GM23338 (cell line): ENCODE data around the gene ERO1A. TPM values are rescaled to one million over a fixed set of nuclear protein-coding genes. Genes with fewer than 3 reads are reported as not detected.

Source experiments
- ATAC-seq: fragments of 200-7000 bp; cut with Tn5 transposase; 3 replicates; pipeline ENCODE4 v1.9.1; 2020
- DNase-seq: peaks from one replicate; pipeline ENCODE4 v3.0.0-alpha.2; 2015; ENCODE audit warnings: low spot score
- H2AFZ ChIP-seq: fragments of 200-600 bp; sonication (generic); 2 replicates; pipeline ENCODE4 v1.8.0; 2016; ENCODE audit warnings: antibody characterized with exemption, mild to moderate bottlenecking, moderate library complexity
- H3F3A ChIP-seq: fragments of 200-600 bp; sonication (generic); replicated peaks from 2 replicates; pipeline ENCODE4 v1.8.0; 2017; ENCODE audit warnings: antibody characterized with exemption, mixed run types, low read depth
- H3K27ac ChIP-seq: fragments of 200-600 bp; sonication (generic); 2 replicates; pipeline ENCODE4 v1.6.1; 2016; ENCODE audit warnings: low read depth
- H3K27me3 ChIP-seq: fragments of 200-600 bp; sonication (generic); 2 replicates; pipeline ENCODE4 v1.8.0; 2016; ENCODE audit warnings: mild to moderate bottlenecking, mixed run types, moderate library complexity; ENCODE audit not compliant: insufficient read depth
- H3K36me3 ChIP-seq: fragments of 200-600 bp; sonication (generic); 2 replicates; pipeline ENCODE4 v1.8.0; 2016; ENCODE audit warnings: mild to moderate bottlenecking; ENCODE audit not compliant: insufficient read depth
- H3K4me1 ChIP-seq: fragments of 200-600 bp; sonication (generic); 2 replicates; pipeline ENCODE4 v1.8.0; 2016; ENCODE audit warnings: mild to moderate bottlenecking, moderate library complexity; ENCODE audit not compliant: insufficient read depth
- H3K4me2 ChIP-seq: fragments of 200-600 bp; sonication (generic); 2 replicates; pipeline ENCODE4 v1.7.1; 2017; ENCODE audit warnings: mixed run types
- H3K4me3 ChIP-seq: fragments of 200-600 bp; sonication (generic); 2 replicates; pipeline ENCODE4 v1.6.1; 2016; ENCODE audit warnings: mixed run types
- H3K79me2 ChIP-seq: fragments of 200-600 bp; sonication (generic); replicated peaks from 2 replicates; pipeline ENCODE4 v1.8.0; 2017; ENCODE audit warnings: mild to moderate bottlenecking; ENCODE audit not compliant: insufficient read depth
- H3K9me2 ChIP-seq: fragments of 200-600 bp; sonication (generic); 2 replicates; pipeline ENCODE4 v1.8.0; 2017; ENCODE audit not compliant: insufficient read depth
- H4K20me1 ChIP-seq: fragments of 200-600 bp; sonication (generic); replicated peaks from 2 replicates; pipeline ENCODE4 v1.8.0; 2017; ENCODE audit warnings: mild to moderate bottlenecking; ENCODE audit not compliant: insufficient read depth
- H3K27ac Mint-ChIP-seq: 2 replicates; pipeline ENCODE4 v1.8.0; 2020; ENCODE audit warnings: inconsistent platforms, mild to moderate bottlenecking, moderate library complexity, mixed read lengths
- H3K27me3 Mint-ChIP-seq: 3 replicates; pipeline ENCODE4 v1.8.0; 2022; ENCODE audit warnings: low read depth, mild to moderate bottlenecking, moderate library complexity, mixed read lengths, inconsistent platforms; ENCODE audit not compliant: insufficient read depth, poor library complexity
- H3K36me3 Mint-ChIP-seq: 3 replicates; pipeline ENCODE4 v1.8.0; 2021; ENCODE audit warnings: low read depth, mild to moderate bottlenecking, inconsistent platforms, moderate library complexity, mixed read lengths
- H3K4me1 Mint-ChIP-seq: 3 replicates; pipeline ENCODE4 v1.8.0; 2020; ENCODE audit warnings: mild to moderate bottlenecking, inconsistent platforms, mixed read lengths
- H3K4me3 Mint-ChIP-seq: 3 replicates; pipeline ENCODE4 v1.8.0; 2021; ENCODE audit warnings: moderate library complexity, mild to moderate bottlenecking, inconsistent platforms, mixed read lengths
- H3K9me3 Mint-ChIP-seq: 3 replicates; pipeline ENCODE4 v1.8.0; 2020; ENCODE audit warnings: moderate library complexity, mild to moderate bottlenecking, inconsistent platforms, mixed read lengths
- CREB1 ChIP-seq: fragments of 250-450 bp; sonication (Bioruptor Pico); IDR thresholded peaks from 2 replicates; pipeline ENCODE4 v1.5.0; 2020; ENCODE audit warnings: low read depth, mild to moderate bottlenecking, moderate library complexity
- CTCF ChIP-seq, 2 experiments: fragments of 200-600 bp in 1 of 2; sonication (generic) in 1 of 2; conservative IDR thresholded peaks; 2 replicates each; pipeline versions ENCODE4 v1.5.1 to v1.6.1; 2016 to 2017; ENCODE audit warnings: antibody characterized with exemption in 2 of 2, low read depth in 2 of 2, mild to moderate bottlenecking in 2 of 2, moderate library complexity in 1 of 2
- EZH2 ChIP-seq: fragments of 200-600 bp; sonication (generic); IDR thresholded peaks from one replicate; pipeline ENCODE4 v1.8.0; 2017; ENCODE audit warnings: antibody characterized with exemption, mild to moderate bottlenecking, low read depth; ENCODE audit not compliant: unreplicated experiment
- EZH2phosphoT487 ChIP-seq: fragments of 200-600 bp; sonication (generic); IDR thresholded peaks from one replicate; pipeline ENCODE4 v1.8.1; 2018; ENCODE audit warnings: antibody characterized with exemption; ENCODE audit not compliant: unreplicated experiment
- NANOG ChIP-seq: IDR thresholded peaks from 2 replicates; pipeline ENCODE4 v1.6.1; 2016; ENCODE audit warnings: antibody characterized with exemption, borderline replicate concordance
- POLR2AphosphoS5 ChIP-seq: IDR thresholded peaks from 2 replicates; pipeline ENCODE4 v1.6.1; 2016; ENCODE audit warnings: antibody characterized with exemption, low read depth
- REST ChIP-seq: IDR thresholded peaks from one replicate; pipeline ENCODE4 v1.6.1; 2018; ENCODE audit warnings: antibody characterized with exemption; ENCODE audit not compliant: unreplicated experiment
- STAT1 ChIP-seq: IDR thresholded peaks from one replicate; pipeline ENCODE4 v1.6.1; 2016; ENCODE audit warnings: antibody characterized with exemption; ENCODE audit not compliant: unreplicated experiment
- ZNF114 ChIP-seq: fragments of 250-450 bp; sonication (Bioruptor Pico); IDR thresholded peaks from 2 replicates; pipeline ENCODE4 v1.5.0; 2020; ENCODE audit warnings: mild to moderate bottlenecking, moderate library complexity
- ZNF331 ChIP-seq: fragments of 250-450 bp; sonication (Bioruptor Pico); IDR thresholded peaks from 2 replicates; pipeline ENCODE4 v1.5.0; 2020; ENCODE audit warnings: low read depth, mild to moderate bottlenecking, moderate library complexity
- polyA plus RNA-seq: library from polyadenylated mRNA; unstranded; fragments of >200 nt; fragmentation: Nextera tagmentation; extraction: Ambion mirVana; gene quantifications from 2 replicates; pipeline ENCODE4 v1.2.1, GENCODE V29; 2016
- total RNA-seq: library from RNA; depleted of rRNA; stranded (reverse); fragments of >200 nt; shearing (Covaris generic); gene quantifications from 2 replicates; pipeline ENCODE4 v1.2.3, GENCODE V29; 2014
- TF ChIP-seq, protein P1 (sequence below): IDR thresholded peaks from 2 replicates; pipeline ENCODE4 v1.6.1; 2016; ENCODE audit warnings: antibody characterized with exemption

ERO1A gene
- total and polyA plus RNA-seq, 2 experiments from 2014 or later, result 25.2 to 44.7 TPM

GRCh38 chr14:52650774-52651173 is 44.6 kb downstream of the ERO1A start:
- Mint-ChIP-seq H3K36me3 (peaks cover 24% of the 10 kb centered on the region), H3K27ac (no peak overlapping the region), H3K4me3 (no peak overlapping the region), H3K9me3 (no peaks in the 10 kb centered on the region), H3K27me3 (no peaks in the 10 kb centered on the region), H3K4me1 (no peaks in the 10 kb centered on the region)
- Histone ChIP-seq H3K27me3 (no peaks in the 10 kb centered on the region), H3F3A (no peaks in the 10 kb centered on the region), H3K79me2 (no peaks in the 10 kb centered on the region), H3K4me2 (no peak overlapping the region), H3K4me1 (no peaks in the 10 kb centered on the region), H3K36me3 (no peaks in the 10 kb centered on the region), H2AFZ (no peak overlapping the region), H4K20me1 (no peaks in the 10 kb centered on the region), H3K4me3 (no peak overlapping the region), H3K27ac (no peak overlapping the region), H3K9me2 (no peaks in the 10 kb centered on the region)
- DNase-seq, result no peak
- TF ChIP-seq CTCF (conservative IDR thresholded peaks at IDR 0.05; ENCODE audit: low read depth in 2 of 2) (peak in 1 of 2 experiments; percentile 39; a peak in 3 of 4 replicates), EZH2 (no peak), REST (no peak)
- ATAC-seq, result no peak

DNA sequence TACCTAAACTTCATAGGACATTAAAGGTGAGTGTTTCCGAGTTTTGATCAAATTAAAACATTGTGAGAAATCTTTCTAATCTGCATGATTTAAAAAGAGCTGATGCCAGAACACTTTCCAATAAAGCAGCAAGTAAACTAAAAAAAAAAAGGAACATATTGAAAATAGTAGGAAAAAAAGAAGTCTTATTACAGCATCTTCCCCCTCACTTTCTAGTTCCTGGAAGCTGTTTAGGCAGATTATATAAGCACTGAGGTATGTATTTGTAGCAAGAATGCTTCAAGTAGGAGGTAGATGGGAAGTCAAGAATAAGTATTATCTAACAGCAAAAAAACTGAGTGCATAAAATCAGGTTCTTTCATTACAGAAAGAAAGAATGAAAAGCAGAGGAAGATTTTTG is 45.8 kb downstream of the ERO1A start:
- Histone ChIP-seq H3K79me2 (no peaks in the 10 kb centered on the region), H3K36me3 (no peaks in the 10 kb centered on the region), H3K9me2 (no peaks in the 10 kb centered on the region), H3F3A (no peaks in the 10 kb centered on the region), H3K4me3 (no peak overlapping the region), H3K27ac (no peak overlapping the region), H3K4me1 (no peaks in the 10 kb centered on the region), H3K27me3 (no peaks in the 10 kb centered on the region), H2AFZ (no peak overlapping the region), H3K4me2 (no peak overlapping the region), H4K20me1 (no peaks in the 10 kb centered on the region)
- H3K27ac Mint-ChIP-seq, result no peak overlapping the region
- no peaks in the 10 kb centered on the region for H3K9me3 Mint-ChIP-seq
- H3K4me3 Mint-ChIP-seq, result no peak overlapping the region
- no peak for DNase-seq
- ATAC-seq, result no peak
- no peaks in the 10 kb centered on the region for H3K4me1 Mint-ChIP-seq
- no peaks in the 10 kb centered on the region for H3K27me3 Mint-ChIP-seq
- H3K36me3 Mint-ChIP-seq, result peaks cover 29% of the 10 kb centered on the region
- no peak for TF ChIP-seq REST
- no peak for TF ChIP-seq NANOG
- TF ChIP-seq POLR2AphosphoS5, result no peak
- TF ChIP-seq ZNF114, result no peak
- TF ChIP-seq EZH2, result no peak
- TF ChIP-seq, protein P1, sequence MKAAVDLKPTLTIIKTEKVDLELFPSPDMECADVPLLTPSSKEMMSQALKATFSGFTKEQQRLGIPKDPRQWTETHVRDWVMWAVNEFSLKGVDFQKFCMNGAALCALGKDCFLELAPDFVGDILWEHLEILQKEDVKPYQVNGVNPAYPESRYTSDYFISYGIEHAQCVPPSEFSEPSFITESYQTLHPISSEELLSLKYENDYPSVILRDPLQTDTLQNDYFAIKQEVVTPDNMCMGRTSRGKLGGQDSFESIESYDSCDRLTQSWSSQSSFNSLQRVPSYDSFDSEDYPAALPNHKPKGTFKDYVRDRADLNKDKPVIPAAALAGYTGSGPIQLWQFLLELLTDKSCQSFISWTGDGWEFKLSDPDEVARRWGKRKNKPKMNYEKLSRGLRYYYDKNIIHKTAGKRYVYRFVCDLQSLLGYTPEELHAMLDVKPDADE, result no peak
- no peak for TF ChIP-seq ZNF331 (CRISPR knock-in tag)
- no peak for TF ChIP-seq STAT1
- TF ChIP-seq CTCF (conservative IDR thresholded peaks at IDR 0.05; ENCODE audit: low read depth in 2 of 2), result no peak
- TF ChIP-seq CREB1 (CRISPR knock-in tag), result no peak
- no peak for TF ChIP-seq EZH2phosphoT487
